HG02759 (cell line): Measurements from ENCODE around the gene LCN10.
A peak's percentile ranks its signal among the peaks of the same experiment; 100 is the strongest.
"Not testable (repeated sequence)": the region's sequence is repeated elsewhere in the genome, so short reads cannot be mapped to it uniquely, and the experiment has no call there.

Source experiments
- ATAC-seq: cut with Tn5 transposase; IDR thresholded peaks from one replicate; pipeline ENCODE4 v1.9.1; 2021; ENCODE audit warnings: mild to moderate bottlenecking, moderate library complexity; ENCODE audit not compliant: unreplicated experiment

Gene LCN10

GRCh38 chr9:136704741-136705140 lies 38.0 kb downstream of the LCN10 start:
- ATAC-seq: not testable (repeated sequence)

- no peak for ATAC-seq
Measured at GRCh38 chr9:136703276-136703860, 39.4 kb downstream of the LCN10 start.

DNA sequence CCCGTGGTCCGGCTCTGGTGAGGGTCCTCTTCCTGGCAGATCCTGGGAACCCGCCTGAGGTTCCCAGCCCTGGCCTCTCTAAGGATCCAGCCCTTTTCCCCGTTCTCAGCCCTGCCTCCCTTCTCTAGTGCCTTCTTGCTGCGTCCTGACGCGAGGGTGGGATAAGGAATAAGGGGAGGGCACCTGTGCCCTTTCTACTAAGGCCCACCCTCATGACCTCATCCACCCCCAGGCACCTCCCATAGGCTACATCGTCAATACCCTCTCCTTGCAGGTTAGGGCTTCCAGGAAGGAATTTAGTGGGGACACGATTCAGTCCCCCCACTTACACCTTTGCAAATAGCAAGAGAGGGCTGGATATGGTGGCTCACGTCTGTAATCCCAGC lies 41.1 kb downstream of the LCN10 start:
- no peak for ATAC-seq

DNA sequence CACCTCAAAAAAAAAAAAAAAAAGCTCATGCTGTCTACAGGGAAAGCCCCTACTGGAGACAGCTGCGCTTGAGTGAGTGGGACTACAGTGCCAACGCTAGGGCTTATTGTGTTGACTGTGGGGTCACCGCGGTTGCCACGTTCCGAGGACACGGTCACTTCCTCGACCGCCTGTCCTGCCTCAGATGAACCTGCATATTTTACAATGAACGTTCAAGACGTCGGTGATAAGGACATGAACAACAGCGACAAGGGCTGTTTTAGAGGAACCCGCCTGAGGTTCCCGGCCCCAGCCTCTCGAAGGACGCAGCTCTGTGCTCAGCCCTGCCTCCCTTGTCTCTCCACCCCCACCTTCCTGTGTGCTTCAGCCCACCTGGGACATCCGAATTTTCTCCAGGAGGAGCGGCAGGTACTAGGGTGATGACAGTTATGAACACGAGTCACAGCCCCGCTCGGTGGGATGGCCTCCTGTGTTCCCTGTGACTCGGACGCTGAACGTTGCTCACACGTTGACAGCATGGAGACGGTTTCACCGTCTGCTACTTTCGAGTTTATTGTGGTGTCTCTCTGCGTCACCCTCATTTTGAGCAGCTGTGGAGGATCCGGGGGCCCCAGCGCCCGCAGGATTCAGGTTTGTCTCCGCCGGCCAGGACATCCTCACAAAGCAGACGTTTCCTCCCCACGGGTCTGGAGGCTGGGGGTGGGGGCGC lies 41.6 kb downstream of the LCN10 start:
- ATAC-seq: peak; percentile 61

DNA sequence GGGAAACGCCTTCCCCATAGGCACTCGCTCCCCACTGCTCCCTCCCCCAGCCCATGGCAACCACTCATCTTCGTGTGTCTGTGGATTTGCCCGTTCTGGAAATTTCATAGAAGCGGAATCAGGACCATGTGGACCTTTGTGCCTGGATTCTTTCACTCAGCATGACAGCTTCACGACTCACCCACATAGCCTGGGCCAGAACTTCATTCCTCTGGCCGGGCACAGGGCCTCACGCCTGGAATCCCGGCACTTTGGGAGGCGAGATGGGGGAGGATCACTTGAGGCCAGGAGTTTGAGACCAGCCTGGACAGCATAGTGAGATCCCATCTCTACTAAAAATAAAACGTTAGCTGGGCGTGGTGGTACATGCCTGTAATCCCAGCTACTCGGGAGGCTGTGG lies 42.4 kb downstream of the LCN10 start:
- no peak for ATAC-seq

DNA sequence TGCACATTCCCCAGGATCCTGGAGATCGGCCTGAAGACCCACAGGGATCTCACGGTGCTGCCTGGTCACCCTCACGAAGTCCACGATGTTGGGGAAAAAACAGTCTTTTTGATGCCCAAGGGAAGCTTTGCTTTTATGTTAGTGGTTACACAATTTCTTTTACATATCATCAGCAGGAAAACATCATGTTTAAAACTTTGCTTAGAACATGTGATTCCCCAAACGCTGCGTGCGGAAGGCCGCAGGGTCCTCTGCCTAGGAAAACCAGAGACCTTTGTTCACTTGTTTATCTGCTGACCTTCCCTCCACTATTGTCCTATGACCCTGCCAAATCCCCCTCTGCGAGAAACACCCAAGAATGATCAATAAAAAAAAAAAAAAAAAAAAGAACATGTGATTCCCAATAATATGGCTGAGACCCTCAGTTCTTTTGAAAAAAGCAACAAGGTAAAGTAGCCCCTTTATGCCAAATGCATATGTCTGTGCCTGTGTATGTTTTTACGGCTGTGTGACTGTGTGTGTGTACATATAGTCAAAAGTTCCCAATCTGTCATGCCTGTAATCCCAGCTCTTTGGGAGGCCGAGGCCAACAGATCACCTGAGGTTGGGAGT lies 44.0 kb downstream of the LCN10 start:
- ATAC-seq: no peak

GRCh38 chr9:136697821-136698526 lies 44.8 kb downstream of the LCN10 start:
- no peak for ATAC-seq

DNA sequence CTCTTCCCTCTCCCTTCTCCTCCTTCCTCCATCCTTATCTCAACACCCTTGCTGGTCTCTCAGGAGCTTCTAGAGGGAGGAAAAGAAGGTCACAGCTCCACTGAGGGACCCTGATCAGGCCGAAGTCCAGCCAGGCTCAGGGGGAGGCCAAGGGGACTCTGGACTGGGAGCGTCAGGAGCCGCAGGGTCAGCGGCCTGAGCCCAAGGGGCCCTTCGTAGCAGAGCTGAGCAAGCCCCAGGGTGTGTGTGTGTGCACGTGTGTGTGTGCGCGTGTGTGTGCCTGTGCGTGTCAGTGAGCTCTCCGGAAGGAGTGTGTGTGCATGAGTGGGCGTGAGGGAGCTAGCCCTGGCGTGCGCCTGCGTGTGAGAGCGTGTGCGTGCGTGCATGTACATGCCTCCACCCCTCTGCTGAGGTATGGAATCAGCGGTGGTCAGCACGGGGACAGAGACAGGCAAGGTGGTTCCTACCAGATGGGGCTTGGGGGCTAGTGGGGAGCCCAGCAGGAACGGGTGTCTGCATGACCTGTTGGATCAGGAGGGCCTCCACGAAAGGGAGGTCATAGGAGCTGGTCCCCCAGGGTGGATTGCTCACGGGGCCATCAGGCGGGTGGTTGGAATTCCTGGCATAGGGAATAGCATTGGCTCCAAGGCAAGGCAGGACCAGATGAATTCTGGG lies 45.5 kb downstream of the LCN10 start:
- ATAC-seq: no peak

GRCh38 chr9:136696502-136696901 lies 46.2 kb downstream of the LCN10 start:
- ATAC-seq: no peak

- ATAC-seq: no peak
Measured at GRCh38 chr9:136695955-136696354, 46.8 kb downstream of the LCN10 start.

DNA sequence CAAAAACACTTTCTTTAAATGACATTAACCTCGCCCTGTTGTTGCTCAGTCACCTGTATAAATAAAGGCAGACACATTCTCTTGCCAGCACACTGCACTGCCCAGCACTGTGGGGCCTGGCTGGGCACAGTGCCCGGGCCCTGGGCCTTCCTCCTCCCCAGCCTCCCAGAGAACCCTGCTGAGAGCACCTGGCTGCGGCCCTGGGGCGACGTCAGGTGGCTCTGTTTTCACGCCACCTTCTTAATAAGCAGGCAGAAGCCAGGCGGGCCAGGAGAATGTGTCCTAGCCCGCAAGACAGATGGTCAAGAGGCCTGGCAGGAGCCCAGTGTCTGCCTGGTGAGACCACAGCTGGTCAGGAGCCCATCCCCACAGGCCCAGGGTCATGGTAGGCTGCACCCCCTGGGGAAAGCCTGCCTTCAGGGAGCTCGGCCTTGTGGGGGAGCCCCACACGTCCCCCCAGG lies 47.3 kb downstream of the LCN10 start:
- ATAC-seq: no peak

GRCh38 chr9:136694872-136695247 lies 47.9 kb downstream of the LCN10 start:
- no peak for ATAC-seq

GRCh38 chr9:136694163-136694871 lies 48.4 kb downstream of the LCN10 start:
- no peak for ATAC-seq

DNA sequence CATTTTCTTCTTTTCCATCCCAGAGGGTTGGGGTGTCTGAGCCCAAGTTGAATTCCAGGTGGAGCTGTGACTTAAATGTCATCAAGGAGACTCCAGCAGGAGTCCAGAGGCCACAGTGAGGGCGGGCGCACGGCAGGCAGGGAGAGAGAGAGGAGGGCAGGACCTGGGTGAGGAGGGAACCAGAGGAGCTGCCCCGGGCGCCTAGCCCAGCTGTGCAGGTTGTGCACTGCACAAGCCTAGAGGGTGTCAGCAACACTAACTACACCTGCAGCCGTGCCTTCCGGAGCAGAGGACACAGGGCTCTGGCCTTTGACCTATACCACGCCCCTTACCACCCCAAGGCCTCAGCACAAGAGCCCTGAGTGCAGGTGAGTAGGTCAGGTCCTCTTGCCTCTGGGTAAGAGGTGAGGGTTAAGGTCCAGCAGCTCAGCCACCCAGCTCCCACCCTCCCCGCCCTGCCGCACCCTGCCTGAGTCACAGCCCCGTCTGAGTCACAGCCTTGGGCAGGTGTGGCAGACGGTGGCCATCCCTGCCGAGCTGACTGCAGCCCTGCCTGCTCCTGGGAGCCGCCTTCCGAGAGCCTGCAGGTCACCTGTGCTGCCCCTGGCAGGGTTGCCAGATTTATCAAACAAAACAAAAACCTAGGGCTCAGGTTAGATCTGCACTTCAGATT lies 49.1 kb downstream of the LCN10 start:
- no peak for ATAC-seq

DNA sequence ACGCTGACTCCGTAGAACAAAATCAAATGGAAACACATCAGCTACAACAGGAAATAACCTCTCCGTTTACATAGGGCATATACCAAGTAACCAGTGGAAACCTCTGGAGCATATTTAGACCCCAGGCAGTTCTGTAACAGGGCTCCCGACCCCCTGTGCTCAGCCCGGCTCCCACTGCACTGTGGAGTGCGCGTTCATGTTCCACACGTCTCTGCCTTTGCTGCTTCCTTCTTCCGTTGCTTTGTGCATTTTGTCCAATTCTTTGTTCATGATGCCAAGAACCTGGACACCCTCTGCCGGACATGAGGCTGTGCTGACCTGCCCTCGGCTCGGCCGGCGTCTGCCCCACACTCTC lies 49.6 kb downstream of the LCN10 start:
- no peak for ATAC-seq

- no peak for ATAC-seq
Measured at GRCh38 chr9:136692185-136693134, 50.3 kb downstream of the LCN10 start.

- no peak for ATAC-seq
Measured at GRCh38 chr9:136691316-136692184, 51.2 kb downstream of the LCN10 start.

DNA sequence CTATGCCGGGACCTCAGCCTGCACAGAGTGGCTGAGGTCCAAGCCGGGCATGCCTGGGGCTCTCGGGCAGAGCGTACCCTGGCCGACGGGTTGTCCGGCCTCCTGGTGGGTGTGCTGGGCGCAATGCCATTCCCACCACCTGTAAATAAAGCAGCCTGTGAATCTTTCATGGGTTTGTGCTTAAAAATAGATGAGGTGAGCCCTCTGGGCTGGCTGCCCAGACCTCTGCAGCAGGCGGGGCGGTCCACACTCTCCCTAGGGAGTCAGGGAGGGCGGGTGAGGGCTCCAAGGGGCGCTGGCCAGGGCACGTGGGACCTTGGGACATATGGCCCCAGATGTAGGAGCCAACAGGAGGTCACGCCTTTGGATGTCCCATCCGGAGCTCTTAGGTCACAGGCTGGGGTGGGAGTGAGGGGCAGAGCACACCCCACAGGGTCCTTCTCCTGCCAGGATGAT lies 51.9 kb downstream of the LCN10 start:
- ATAC-seq: no peak
